Activated B cell treated with CpG ODN at 0.5 μM for 24 hours (primary cell): ENCODE results near the gene PLK3. TPM values are rescaled to one million over a fixed set of nuclear protein-coding genes. Genes with fewer than 3 reads are reported as not detected.

ENCODE experiments used
- ATAC-seq: fragments of 200-7000 bp; cut with Tn5 transposase; one replicate; pipeline ENCODE4 v1.10.0; 2021; ENCODE audit warnings: low read depth, mild to moderate bottlenecking, moderate library complexity
- CTCF ChIA-PET: fragments of 350-600 bp; sonication (Branson Sonifier 250); formaldehyde crosslinking; loops from one replicate; lab custom pipeline; 2021; ENCODE audit warnings: antibody characterized with exemption; lab: Charles Lee
- POLR2A ChIA-PET: fragments of 350-600 bp; sonication (Branson Sonifier 250); formaldehyde crosslinking; loops from one replicate; lab custom pipeline; 2021; ENCODE audit warnings: antibody characterized with exemption; lab: Charles Lee
- DNase-seq: peaks from one replicate; pipeline ENCODE4 v3.0.0; 2022
- H3K27ac Mint-ChIP-seq: one replicate; pipeline ENCODE4 v1.8.0; 2020; ENCODE audit warnings: mixed read lengths
- H3K27me3 Mint-ChIP-seq: one replicate; pipeline ENCODE4 v1.8.0; 2021; ENCODE audit warnings: mixed read lengths
- H3K36me3 Mint-ChIP-seq: one replicate; pipeline ENCODE4 v1.8.0; 2021; ENCODE audit warnings: low read depth, mixed read lengths
- H3K4me1 Mint-ChIP-seq: one replicate; pipeline ENCODE4 v1.8.0; 2021; ENCODE audit warnings: mixed read lengths
- H3K4me3 Mint-ChIP-seq: one replicate; pipeline ENCODE4 v1.8.0; 2020; ENCODE audit warnings: mild to moderate bottlenecking, mixed read lengths
- H3K9me3 Mint-ChIP-seq: one replicate; pipeline ENCODE4 v1.8.0; 2020; ENCODE audit warnings: mixed read lengths
- intact Hi-C: fragments of 100-400 bp; cut with micrococcal nuclease; formaldehyde crosslinking; loops from one replicate; pipeline ENCODE4 v1.15.1; 2024
- total RNA-seq: library from RNA; stranded (reverse); gene quantifications from 2 replicates; pipeline ENCODE4 v1.2.3, GENCODE V29; 2022
- TF ChIP-seq, protein P1 (sequence below): fragments of 200-600 bp; IDR thresholded peaks from one replicate; pipeline ENCODE4 v1.8.0; 2022; ENCODE audit warnings: antibody characterized with exemption, mild to moderate bottlenecking

The PLK3 gene
- total RNA-seq, 1 donor from 2014 or later: 82.0 TPM

DNA sequence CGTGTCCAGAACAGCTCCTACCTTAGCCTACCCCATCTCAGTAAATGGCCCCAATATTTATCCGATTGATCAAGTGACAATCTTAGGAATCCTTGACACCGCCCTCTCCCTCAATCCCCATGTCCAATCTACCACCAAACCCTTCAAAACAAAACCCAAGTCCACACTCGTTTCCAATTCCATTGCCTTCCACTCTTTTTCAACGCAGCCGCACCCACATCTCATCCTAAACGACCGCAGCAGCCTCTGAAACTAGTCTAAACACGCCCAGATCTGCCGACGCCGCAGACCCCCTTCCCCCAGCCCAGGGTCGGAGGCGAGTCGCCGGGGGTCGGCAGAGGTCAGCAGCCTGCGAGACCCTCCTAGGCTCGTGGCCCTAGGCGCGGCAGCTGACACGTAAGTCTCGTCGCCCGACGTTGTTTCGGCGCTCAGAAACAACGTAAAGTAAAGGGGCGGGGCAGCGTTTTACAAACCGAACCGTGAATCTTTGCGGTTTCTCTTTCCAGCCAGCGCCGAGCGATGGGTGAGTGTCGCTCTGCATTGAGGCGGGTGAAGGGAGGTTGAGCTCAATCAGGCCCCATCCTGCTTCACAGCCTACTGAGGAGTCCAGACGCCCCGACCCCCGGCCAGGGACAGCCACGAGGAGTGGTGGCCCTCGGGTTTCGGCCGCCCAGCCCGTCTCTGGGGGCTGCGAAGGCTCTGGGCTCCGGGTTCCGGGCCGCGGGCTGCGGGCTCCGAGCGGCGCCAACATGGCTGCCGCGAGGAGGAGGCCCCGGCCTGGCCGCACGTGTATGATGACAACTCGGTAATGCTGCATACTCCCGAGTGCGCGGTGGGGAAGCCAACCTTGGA is 24.9 kb upstream of the PLK3 start, which contains the start of gene RPS8:
Gene RPS8, plus strand, starts transcription at position 463 of the 852 bp plus-strand sequence. Its CDS starts 57 bp downstream, at position 520.
- CTCF ChIA-PET: interaction anchor here (0.6 to 2.1 kb wide), 8 partner anchors 9 to 63 kb away, joined by 3 to 10 read pairs (median 3); partner anchors contain the start of genes PLK3 and RNU5D-1
- Mint-ChIP-seq H3K27me3 (no peaks in the 10 kb centered on the region), H3K4me1 (peaks cover 40% of the 10 kb centered on the region), H3K36me3 (peaks cover 50% of the 10 kb centered on the region), H3K27ac (peak within 1 kb of the TSS; percentile 99), H3K4me3 (peak within 1 kb of the TSS; percentile 98), H3K9me3 (no peaks in the 10 kb centered on the region)
- TF ChIP-seq, protein P1, sequence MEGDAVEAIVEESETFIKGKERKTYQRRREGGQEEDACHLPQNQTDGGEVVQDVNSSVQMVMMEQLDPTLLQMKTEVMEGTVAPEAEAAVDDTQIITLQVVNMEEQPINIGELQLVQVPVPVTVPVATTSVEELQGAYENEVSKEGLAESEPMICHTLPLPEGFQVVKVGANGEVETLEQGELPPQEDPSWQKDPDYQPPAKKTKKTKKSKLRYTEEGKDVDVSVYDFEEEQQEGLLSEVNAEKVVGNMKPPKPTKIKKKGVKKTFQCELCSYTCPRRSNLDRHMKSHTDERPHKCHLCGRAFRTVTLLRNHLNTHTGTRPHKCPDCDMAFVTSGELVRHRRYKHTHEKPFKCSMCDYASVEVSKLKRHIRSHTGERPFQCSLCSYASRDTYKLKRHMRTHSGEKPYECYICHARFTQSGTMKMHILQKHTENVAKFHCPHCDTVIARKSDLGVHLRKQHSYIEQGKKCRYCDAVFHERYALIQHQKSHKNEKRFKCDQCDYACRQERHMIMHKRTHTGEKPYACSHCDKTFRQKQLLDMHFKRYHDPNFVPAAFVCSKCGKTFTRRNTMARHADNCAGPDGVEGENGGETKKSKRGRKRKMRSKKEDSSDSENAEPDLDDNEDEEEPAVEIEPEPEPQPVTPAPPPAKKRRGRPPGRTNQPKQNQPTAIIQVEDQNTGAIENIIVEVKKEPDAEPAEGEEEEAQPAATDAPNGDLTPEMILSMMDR: no peak
- ATAC-seq (peak; percentile 82), DNase-seq (peak; percentile 84)
- POLR2A ChIA-PET: interaction anchor here (0.5 to 6.3 kb wide), 46 partner anchors 9 to 808 kb away, joined by 3 to 149 read pairs (median 6); partner anchors contain the start of genes AKR1A1, ARMH1, BEST4 and BTBD19
- intact Hi-C loops: loop anchor here (1.0 to 2.0 kb wide), 5 partner anchors 11 to 53 kb away; partner anchors contain the start of genes KIF2C and RNU5D-1

DNA sequence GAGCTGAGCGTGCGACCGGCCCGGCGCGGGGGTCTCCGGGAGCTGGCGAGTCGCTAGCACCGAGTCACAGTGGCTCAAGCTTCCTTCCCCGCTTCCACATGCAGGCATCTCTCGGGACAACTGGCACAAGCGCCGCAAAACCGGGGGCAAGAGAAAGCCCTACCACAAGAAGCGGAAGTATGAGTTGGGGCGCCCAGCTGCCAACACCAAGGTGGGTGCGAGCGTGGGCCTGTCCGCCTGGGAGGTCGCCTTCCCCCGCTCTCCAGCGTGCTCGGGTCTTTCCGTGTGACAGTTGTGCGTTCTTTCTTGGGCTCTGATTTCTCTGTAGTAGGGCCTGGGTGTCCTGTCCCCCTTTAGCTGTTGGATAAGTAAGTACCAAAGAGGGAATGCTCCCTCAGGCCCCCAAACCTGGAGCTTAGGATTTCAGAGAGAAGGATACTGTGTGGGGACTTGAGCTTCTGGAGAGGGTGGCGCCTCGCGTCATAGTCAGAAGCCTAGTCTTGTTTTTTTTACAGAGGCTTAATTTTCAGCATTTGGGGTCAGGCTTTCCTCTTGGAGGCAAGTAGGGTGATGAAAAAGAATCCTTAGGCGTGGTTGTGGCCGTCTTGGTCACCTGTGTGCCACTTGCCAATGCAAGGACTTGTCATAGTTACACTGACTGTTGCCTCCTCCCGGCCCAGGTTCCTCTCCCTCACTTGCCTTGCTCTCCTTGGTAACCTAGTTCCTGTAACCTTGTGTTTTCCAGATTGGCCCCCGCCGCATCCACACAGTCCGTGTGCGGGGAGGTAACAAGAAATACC is 24.0 kb upstream of the PLK3 start:
- peak; percentile 29 for ATAC-seq
- intact Hi-C loops: loop anchor here (1.0 to 2.0 kb wide), 5 partner anchors 10 to 53 kb away; partner anchors contain the start of genes KIF2C and RNU5D-1
- CTCF ChIA-PET: interaction anchor here (0.7 to 2.1 kb wide), 5 partner anchors 8 to 54 kb away, joined by 3 to 10 read pairs (median 3); partner anchors contain the start of genes PLK3 and RNU5D-1

DNA sequence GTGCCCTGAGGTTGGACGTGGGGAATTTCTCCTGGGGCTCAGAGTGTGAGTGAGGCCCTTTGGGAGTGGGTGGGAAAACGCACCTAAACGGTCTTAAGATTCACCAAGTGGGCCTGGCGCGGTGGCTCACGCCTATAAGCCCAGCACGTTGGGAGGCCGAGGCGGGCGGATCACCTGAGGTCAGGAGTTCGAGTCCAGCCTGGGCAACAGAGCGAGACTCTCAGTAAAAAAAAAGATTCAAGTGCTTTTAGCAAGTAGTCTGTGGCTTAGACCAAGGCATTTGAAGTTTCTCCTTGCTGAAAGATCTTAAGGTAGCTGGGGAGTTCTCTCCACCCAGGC is 23.5 kb upstream of the PLK3 start:
- Mint-ChIP-seq H3K4me1 (peaks cover 43% of the 10 kb centered on the region), H3K36me3 (peaks cover 64% of the 10 kb centered on the region), H3K9me3 (no peaks in the 10 kb centered on the region), H3K27me3 (no peaks in the 10 kb centered on the region), H3K27ac (peak overlapping the region; percentile 99), H3K4me3 (peak overlapping the region; percentile 98)
- ATAC-seq (no peak), DNase-seq (no peak)
- ChIA-PET CTCF (interaction anchor here (1.0 to 2.1 kb wide), 3 partner anchors 45 to 55 kb away, joined by 3 to 10 read pairs (median 5); partner anchors contain the start of gene RNU5D-1), POLR2A (interaction anchor here (1.1 to 6.3 kb wide), 17 partner anchors 9 to 563 kb away, joined by 3 to 149 read pairs (median 21); partner anchors contain the start of genes BEST4, BTBD19, DYNLT4 and HECTD3)
- intact Hi-C loops: no loop called here
- TF ChIP-seq, protein P1: no peak

More for the DNA sequence above, 24.0 kb upstream of the PLK3 start:
- peaks cover 43% of the 10 kb centered on the region for H3K4me1 Mint-ChIP-seq
- H3K36me3 Mint-ChIP-seq: peaks cover 58% of the 10 kb centered on the region
- POLR2A ChIA-PET: interaction anchor here (0.6 to 6.3 kb wide), 40 partner anchors 10 to 808 kb away, joined by 3 to 149 read pairs (median 7); partner anchors contain the start of genes AKR1A1, ARMH1, BEST4 and BTBD19
- H3K27ac Mint-ChIP-seq: peak overlapping the region; percentile 99
- no peaks in the 10 kb centered on the region for H3K27me3 Mint-ChIP-seq
- TF ChIP-seq, protein P1: no peak
- H3K9me3 Mint-ChIP-seq: no peaks in the 10 kb centered on the region
- no peak for DNase-seq
- H3K4me3 Mint-ChIP-seq: peak overlapping the region; percentile 98

DNA sequence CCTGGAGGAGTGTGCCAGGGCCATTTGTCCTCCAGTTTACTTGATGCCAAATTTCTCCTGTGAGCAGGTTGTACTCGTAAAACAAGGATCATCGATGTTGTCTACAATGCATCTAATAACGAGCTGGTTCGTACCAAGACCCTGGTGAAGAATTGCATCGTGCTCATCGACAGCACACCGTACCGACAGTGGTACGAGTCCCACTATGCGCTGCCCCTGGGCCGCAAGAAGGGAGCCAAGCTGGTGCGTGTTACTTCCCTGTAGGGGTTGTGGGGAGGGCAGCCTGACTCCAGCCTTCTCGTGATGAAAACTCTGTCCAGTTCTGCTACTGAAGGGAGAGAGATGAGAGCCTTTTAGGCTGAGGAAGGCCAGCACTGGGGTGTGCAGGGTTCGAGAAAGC is 22.6 kb upstream of the PLK3 start:
- ATAC-seq: no peak
- intact Hi-C loops: no loop called here
- no peak for DNase-seq
- Mint-ChIP-seq H3K4me1 (peaks cover 43% of the 10 kb centered on the region), H3K4me3 (peak overlapping the region; percentile 98), H3K36me3 (peaks cover 68% of the 10 kb centered on the region), H3K9me3 (no peaks in the 10 kb centered on the region), H3K27ac (peak overlapping the region; percentile 99), H3K27me3 (no peaks in the 10 kb centered on the region)
- CTCF ChIA-PET: interaction anchor here (1.0 kb wide), 1 partner anchor 46 kb away, joined by 3 read pairs; no protein-coding TSS in a partner anchor
- POLR2A ChIA-PET: interaction anchor here (0.6 to 6.3 kb wide), 8 partner anchors 23 to 562 kb away, joined by 3 to 149 read pairs (median 32); partner anchors contain the start of genes MUTYH, PLK3, RNU5D-1 and TOE1
- TF ChIP-seq, protein P1: no peak
